Activated CD4-positive, alpha-beta T cell treated with anti-CD3 and anti-CD28 coated beads, Interleukin-2, Interleukin-4, amounts not matched to agents 100 ng/mL and 50 ng/mL, durations not matched to agents 16 hours and 8 hours (primary cell): Measurements from ENCODE around the gene ICA1.
"Not testable (repeated sequence)": the region's sequence is repeated elsewhere in the genome, so short reads cannot be mapped to it uniquely, and the experiment has no call there.

Experiments
- DNase-seq: peaks from one replicate; pipeline ENCODE4 v3.0.0-alpha.2; 2020; ENCODE audit warnings: low spot score

ICA1 gene

DNA sequence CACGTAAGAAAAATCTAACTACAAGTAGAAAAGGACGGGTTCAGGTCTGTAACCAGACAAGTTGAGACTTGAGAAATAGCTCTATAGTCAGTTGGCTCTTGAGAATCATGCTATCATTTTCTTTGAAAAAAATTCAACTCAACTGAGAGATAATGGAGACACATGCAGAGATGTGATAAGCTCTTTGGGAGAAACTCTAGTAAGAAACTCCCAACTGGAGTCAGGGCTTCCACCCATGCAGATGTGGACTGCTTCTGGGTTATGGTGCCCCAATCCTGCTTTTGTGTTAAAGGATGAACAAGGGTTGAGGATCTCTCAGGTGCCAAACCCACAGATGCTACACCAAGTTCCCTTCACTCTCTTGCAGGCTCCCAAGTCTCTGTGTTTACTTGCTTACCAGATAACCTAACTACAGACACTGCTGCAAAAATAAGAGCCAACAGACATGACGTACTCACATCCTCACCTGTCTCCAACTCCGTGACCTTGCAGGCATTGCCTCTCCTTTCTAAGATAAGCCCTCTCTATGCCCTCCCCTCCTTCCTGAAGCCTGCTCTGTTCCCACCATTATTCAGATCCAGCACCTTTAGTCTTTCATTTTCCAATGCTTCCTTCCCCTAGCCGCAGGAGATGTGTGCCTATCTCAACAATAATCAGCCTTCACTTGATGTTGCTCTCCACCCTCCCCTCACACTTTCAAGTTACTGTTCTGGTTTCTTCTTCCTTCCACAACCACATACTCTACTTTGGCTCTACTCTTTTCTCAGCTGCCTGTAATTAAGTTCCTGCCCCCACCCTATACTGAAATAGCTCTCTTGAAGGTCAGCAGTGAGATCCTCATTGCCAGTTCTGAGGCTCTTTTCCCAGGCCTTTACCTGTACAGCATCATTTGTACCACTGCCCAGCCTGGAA lies 130.0 kb downstream of the ICA1 start:
- DNase-seq: peak; percentile 44

DNA sequence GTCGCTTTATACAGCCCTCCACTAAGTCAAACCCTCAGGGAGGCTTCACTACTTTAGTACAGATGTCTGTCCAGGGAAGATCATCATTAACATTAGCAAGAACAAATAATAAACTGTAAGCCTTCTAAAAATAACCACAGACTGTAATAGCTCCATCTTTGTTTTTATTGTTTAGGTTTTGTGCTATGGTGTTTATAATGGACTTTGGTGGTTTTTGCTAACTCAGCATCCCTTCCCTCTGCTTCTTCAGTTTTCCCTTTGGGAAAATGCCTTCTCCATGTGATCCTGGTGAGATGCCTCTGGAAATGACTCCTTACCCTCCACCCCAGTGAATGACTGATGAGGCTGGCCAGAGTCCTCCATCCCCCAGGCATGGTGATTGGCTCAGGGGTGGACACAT lies 131.3 kb downstream of the ICA1 start:
- DNase-seq: no peak

DNA sequence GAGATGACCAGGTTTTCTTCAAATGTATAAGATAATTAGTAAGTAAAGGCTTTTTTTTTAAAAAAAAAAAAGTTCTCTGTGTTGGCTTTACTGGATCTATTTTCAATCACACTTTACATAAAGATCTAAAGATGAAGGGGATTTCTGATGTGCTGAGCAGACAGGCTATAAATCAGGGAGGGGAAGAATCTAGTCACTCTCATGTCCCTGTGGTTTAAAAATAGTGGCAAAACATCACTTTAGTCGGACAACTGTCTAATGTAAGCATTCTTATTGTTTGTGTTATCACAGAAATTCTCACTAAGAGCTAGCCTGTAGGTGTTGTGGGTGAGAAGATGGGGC lies 132.7 kb downstream of the ICA1 start:
- peak; percentile 52 for DNase-seq

DNA sequence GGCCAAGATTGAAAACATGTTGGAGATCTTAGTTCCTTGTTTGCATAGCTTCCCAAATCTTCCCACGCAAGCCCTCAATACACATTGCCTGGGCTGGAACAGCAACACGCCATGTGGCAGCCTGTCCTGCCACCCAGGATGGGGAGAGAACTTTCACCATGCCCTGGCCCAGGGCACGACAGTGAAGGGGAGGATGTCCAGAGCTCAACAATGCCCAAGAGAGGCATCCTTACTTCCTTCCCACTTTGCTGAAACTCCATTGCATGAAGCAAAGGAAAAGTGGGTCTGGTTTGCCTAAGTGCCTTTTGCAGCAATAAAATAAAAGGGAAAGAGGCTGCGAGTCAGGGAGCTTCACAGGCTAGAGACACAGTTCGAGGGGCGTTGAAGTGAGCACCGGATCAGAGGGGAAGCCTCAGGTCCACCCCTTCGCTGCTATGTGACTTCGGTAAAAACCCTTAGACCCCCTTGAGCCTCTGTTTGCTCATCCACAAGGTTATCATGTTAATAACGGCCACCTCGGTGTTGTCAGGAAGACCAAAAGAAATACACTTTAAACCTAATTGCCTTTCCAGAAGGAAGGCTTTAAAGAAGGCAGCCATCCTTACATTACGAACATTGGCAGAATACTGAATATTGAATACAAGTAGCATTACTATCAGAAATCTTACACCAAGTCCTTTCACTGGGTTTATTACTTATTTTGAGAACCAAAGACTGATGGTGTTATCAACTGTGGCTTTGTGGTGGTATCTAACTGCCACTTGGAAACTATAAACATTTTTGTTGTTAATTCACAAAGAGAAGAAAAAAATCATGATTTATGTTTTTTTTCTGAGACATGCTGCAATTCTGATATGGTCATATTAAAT lies 133.3 kb downstream of the ICA1 start:
- DNase-seq: peak; percentile 56

DNA sequence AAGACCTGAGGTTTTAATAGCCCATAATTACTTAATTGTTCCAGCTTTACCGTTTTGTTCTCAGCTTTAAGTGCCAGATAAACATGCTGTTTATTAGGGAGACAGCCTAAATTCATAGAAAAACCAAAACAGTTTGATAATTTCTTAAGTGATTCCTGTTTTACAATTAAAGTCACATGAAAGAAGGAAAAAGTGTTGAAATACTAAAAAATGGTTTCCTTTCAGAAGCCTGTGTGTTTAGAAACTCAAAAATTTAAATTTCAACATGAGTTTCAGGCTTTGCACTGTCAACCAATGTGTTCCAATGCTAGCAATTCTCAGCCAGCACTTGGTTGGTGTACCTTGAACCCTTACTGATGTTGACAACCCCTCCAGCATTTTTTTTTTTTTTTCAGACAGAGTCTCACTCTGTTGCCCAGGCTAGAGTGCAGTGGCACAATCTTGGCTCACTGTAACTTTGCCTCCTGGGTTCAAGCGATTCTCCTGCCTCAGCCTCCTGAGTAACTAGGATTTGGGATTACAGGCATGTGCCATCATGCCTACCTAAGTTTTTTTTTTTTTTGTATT lies 135.3 kb downstream of the ICA1 start:
- DNase-seq: no peak

DNA sequence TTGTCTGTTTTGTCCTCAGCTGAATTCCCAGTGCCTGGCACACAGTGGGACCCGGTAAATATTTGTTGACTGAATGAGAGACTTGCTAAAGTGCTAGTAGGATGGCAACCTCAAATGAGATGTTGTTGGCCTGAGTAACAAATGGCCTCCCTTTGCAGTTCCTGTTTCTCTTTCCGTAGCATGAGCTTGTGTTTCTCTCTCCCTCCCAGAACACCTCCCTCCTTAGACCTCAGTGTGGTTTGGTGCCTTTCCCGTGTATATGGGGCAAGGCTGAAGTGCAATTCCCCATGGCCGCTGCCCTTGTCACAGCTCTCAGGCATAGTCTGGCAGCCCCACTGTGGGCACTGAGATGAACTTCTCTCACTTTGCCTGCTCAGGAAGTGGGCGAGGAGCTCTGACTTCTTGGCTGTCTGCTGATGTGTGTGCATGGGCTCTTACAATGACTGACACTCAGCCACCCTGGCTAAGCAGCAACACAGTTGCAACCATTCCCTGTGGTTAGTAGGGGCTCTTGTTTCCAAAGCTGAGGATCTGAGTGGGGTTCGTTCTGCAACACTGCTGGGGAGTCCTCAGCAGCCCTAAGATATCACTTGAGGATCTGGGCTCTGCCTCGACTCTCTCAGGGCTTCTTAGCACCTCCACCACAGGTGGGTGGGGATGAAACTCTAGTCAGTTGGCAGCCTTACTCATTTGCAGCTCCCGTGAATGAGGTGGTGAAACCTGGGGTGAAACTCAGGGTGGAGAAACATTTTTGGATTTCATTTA lies 136.1 kb downstream of the ICA1 start:
- DNase-seq: peak; percentile 92

DNA sequence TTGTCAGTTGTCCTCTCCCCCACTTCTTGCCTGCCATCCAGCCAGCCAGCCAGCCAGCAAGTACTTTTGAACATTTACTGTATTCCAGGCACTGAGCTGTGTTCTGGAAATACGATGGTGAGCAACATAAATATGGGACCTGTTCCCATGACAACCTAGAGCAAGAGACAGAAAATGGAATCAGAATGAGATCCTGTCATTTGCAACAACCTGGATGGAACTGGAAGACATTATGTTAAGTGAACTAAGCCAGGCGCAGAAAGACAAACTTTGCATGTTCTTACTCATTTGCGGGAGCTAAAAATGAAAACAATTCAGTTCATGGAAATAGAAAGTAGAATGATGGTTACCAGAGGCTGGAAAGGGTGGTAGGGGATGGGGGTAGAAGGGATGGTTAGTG lies 140.7 kb downstream of the ICA1 start:
- DNase-seq: peak; percentile 20

DNA sequence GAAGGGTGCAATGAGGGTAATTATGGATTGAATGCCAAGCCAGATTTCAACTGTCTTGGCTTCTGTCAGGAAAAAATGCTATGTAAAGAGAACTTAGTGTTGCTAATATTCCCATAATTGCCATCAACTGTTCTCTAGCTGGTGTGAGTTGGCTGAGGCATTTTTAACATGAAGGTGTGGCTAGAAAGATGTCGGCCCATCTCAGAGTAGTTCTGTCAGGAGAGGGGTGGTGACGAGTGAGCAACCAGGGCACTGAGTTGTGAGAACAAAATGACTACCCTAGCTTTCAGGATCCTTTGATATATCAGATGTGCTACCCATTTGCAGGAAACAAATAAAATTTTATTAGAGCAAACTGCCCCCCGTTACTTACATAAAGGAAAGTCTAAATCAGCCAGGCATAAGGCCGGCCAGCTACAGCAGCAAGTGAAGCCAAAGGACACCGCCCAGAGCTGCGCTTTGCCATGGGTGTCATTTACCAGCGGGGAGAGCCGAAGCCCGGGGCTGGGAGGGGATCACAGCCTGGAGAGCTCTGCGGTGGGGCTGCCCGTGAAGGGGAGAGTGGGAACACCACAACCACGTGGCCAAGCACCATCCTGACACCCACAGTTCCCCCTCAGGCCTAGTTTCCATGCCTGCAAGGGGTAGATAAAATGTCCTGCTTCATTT lies 141.4 kb downstream of the ICA1 start:
- DNase-seq: no peak

DNA sequence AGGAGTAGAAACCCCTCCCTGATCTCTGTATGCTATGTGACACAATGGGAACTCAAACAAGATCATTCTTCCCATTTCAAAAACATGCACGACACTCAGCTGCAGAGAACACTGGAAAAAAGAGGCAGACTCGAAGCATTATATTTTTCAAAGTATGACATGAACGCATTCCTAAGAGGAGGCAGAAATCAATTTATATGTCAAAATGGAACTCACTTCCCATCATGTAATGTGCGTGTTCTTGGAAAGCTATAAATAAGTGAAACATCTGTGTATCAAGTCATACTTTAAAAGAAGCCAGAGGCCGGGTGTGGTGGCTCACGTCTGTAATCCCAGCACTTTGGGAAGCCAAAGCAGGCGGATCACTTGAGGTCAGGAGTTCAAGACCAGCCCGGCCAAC lies 142.7 kb downstream of the ICA1 start:
- no peak for DNase-seq

DNA sequence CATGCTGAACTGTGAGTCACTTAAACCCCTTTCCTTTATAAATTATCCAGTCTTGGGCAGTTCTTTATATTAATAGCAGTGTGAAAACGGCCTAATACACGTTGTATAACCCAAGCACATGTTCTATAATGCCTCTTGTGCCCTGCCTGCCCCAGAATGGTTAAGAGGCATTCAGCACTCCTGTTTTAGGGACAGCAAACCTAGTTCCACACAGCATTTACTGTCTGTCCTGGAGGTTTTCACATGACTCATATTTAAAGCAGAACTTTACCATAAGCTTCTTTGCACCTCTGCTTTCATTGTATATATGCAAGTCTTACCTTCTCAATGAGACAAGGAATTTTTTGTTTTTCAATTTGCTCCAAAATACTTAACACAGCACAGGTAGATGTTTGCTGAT lies 144.8 kb downstream of the ICA1 start:
- DNase-seq: peak; percentile 20

DNA sequence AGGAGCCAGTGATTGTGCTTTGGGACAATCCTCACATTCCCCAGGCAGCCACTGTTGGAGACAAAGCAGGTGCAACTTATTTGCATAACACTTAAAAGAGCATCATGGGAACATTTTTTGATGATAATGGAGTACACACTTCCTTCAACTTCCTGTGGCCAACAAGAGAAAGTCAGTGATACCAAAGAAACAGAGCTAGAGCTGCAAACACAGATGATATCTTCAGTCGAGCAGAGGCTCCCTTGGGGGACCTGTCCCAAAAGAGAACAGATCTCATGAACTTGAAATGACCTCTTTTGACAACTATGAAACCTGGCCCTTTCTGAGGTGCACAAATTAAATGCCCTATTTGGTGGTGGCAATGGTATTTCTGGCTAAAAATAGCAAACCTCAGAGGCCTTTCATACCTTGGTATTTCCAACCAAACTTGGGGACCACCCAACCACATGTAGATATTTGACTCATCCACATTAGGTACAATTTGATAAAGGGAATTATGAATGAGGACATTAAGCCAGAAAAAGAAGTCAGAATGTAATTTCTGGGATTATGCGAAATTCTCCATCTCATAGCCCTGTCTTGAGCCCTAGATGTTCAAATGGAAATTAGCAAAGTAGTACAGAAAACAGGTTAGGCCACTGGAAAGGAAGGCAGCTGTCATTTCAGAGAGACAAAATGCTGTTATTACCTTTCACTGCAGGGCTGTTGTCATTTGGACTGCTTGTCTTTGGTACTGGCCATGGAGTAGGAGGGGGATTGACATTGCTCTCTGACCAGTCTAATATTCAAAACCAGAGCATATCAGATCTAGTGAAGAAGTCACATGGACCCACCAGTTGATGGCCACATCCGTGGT lies 146.2 kb downstream of the ICA1 start:
- no peak for DNase-seq

DNA sequence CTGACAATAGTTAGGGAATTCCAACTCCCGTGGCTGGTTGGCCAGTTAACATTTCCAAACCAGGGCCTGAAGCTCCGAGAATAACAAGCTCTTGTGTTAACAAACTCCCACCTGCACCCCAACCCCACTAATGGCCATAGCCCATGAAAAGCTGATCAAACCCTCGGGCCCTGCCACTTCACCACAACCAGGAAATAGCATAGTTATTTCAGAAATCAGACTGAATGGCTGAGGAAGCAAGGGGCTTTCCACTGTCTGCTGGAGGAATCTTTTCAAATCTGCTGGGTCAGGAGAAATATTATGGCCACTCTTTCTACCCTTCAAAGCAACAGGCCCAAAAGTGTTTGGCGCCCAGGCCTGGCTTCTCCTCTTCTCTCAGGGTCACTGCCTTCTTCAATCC lies 147.8 kb downstream of the ICA1 start:
- peak; percentile 38 for DNase-seq

DNA sequence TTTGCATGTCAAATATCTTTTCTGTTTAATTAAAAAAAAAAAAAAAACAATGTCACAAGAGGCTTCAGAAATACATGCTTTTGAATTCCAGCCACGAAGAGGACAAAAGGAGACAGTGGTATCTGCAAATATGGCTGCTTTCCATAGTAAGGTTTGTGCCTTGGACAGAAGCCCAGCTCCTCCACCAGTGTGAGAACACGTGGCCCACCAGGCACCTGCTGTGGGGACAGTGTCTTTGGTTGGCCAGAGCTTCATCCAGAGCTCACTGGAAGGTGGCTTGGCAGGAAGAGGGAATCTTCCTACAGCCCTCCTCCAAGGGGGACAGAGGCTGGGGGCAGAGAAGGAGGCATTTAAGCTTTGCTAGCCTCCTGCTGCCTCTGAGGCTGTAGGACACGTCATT lies 148.8 kb downstream of the ICA1 start:
- no peak for DNase-seq

DNA sequence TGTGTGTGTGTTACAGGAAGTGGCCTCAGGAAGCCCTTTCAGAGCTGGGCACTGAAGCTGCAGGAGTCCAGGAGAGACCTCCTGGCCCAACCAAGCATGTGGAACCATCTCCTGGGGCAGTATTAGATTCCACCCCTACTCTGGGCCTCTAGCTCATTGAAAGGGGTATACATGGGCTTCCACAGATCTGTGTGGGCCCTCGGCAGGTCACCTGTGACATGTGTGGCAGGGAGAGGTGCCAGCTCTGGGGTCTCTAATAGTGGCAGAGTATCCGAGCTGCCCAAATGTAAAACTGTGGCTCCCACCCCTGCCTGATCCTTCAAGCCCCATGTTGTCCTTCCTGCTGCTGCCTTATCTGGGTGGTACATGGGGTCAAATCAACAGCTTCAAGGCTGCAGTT lies 149.3 kb downstream of the ICA1 start:
- no peak for DNase-seq

DNA sequence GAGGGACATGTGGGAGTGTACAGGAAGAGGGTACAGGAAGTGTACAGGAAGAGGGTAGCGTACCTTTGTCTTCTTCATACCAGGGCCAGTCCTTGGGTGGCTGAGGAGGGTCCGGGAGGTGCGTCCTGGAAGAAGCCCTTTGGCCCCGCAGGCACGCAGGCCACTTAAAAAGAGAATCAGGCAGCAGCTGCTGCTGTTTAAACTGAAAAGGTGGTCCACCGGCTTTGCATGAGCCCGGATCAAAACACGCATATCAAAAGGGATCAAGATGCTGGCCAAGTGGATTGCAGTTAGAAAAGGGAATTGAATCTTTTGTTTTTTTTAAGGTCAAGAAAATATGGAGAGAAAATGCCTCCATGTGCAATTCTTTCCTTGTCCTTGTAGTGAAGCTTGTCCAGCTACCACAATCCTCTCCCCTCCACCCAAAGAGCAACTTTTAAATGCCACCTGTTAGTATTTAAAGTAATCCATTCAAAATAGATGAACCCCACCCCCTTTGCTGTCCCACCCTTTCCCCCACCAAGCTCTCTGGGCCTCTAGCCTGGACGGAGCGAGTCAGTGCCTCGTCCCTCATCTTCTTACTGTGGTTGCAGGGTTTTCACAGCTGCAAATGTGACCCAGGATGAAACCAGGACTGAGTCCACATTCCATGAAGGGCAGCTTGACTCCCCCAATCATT lies 150.5 kb downstream of the ICA1 start:
- no peak for DNase-seq

DNA sequence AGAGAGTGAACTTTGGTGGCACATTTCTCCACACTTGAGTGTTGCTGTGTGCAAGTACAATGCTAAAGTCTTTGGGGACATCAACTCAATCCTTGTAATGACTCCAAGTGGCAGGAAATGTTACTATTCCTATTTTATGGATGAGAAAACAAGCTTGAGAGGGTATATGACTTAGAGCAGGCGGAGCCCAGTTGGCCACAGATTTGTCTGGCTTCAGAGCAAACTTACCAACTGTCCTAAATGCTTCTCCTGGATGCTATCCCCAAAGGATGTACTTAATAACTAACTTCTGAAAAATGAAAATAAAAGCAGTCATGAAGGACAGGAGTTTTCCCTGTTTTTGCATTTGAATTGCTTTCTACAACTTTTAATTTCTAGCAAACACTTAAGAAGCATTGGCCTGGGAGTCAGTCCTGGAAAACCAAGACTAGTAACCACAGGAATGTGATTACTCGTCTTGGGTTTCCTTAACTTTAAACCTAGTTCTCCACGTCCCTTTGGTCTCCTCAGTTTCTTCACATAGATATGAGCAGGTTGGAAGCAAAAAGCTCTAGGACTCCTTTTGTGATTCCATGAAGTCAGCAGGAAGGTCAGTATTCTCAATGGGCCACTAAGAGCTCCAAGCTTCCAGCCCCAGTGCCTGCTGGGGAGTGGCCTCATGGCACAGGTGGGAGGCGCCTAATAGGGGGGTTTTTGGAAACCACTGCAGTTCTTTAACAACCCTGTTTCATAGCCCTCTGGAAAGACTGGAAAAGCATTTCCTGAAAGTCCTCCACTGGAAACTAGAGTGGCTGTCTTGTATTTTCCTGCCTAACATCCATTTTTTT lies 152.6 kb downstream of the ICA1 start:
- DNase-seq: no peak

DNA sequence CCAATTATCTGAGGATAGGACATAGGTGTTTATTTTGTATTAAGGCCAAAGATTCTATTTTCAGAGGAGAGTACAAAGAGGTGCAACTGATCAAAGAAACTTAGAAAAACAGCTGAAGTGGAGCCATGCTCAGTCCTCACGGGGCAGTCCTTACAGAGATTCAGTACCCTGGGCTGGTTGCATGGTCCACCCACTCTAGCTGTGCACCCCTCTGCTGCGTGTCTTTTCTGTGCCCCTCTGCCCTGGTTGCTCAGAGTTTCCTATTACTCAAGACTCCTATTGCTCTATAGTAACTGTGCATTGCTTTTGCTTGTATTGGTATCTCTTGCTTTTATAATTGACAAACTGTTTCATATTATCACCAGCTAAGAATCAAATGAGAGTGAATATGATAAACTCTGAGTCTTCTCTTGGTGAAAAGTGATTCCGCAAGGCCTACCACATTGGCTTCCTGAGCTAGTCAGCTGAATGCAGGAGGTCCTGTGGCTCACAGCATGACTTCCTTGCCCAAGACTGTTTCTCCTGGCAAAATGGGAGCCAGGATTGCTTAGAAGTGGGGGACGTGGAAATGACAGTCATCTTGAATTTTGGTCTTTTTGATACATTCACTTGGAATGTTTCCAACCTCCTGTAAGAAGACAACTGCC lies 156.4 kb downstream of the ICA1 start:
- no peak for DNase-seq

DNA sequence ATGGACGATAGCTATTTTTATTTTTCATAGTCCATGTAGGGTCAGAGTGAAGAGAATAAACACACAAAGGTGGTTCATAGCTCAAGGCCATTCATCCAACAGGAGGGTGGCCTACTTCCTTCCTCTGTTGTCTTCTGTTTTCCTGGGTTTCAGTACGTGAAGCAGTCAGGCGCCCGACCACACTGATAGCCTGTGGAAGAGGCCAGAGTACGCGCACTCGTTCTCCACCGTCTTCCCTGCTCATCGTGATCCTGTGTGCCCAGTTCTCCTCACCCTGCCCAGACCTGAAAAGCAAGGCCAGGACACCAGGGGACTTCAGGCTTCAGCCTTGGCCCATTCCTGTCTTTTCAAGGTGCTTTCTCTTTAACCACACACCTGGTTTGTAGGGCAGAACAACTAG lies 158.7 kb downstream of the ICA1 start:
- no peak for DNase-seq

DNA sequence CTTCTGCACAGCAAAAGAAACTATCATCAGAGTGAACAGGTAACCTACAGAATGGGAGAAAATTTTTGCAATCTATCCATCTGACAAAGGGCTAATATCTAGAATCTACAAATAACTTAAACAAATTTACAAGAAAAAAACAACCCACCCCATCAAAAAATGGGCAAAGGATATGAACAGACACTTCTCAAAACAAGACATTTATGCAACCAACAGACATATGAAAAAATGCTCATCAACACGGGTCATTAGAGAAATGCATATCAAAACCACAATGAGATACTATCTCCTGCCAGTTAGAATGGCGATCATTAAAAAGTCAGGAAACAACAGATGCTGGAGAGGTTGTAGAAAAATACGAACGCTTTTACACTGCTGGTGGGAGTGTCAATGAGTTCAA lies 160.7 kb downstream of the ICA1 start:
- DNase-seq: not testable (repeated sequence)
